Measurements from ENCODE around the gene ZNF490.
A peak's percentile ranks its signal among the peaks of the same experiment; 100 is the strongest.
"Not testable (repeated sequence)": the region's sequence is repeated elsewhere in the genome, so short reads cannot be mapped to it uniquely, and the experiment has no call there.

The ZNF490 gene

DNA sequence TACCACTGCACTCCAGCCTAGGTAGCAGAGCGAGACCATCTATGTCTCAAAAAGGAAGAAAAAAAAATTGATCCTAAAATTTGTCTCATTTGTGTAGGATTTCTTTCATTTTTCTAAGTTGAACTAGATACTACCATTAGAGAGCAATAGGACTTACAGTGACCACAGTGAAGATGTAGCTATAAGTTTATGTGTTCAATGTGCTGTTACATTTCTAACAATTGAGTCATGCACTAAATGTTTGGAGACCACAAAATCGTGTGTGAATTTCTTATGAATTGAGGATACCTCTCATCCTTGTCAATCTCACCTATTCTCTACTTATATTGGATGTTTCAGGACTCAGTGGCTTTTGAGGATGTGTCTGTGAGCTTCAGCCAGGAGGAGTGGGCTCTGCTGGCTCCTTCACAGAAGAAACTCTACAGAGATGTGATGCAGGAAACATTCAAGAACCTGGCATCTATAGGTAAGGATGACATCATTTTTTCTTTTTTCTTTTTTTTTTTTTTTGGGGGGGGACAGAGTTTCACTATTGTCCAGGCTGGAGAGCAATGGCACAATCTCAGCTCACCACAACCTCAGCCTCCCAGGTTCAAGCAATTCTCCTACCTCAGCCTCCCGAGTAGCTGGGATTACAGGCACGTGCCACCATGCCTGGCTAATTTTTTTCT lies 12.9 kb upstream of the ZNF490 start:
- DNase-seq (ENCODE audit: low spot score) (no peak), FAIRE-seq (no peak)

DNA sequence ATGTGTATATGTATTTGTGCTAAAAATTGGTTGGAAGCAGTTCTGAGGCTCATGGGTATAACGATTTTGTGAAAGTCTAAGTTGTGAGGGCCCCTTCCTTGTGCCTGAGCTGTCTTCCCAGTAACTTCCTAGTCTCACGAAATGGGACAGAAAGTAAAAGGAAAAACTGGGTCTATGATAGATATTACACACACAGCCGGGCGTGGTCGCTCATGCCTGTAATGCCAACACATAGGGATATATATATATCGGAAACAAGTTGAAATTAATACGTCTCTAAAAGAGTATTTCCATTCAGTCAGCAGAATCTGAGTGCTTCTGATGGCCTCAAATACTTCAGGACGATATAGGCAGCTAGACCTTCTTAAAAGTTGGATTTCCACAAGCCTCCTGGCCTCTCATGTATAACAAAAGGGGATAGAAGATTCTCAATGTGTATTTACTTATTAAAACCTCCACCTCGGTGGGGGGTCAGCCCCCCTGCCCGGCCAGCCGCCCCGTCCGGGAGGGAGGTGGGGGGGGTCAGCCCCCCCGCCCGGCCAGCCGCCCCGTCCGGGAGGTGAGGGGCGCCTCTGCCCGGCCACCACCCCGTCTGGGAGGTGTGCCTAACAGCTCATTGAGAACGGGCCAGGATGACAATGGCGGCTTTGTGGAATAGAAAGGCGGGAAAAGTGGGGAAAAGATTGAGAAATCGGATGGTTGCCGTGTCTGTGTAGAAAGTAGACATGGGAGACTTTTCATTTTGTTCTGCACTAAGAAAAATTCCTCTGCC lies 10.8 kb upstream of the ZNF490 start:
- DNase-seq (ENCODE audit: low spot score); FAIRE-seq: not testable (repeated sequence)

DNA sequence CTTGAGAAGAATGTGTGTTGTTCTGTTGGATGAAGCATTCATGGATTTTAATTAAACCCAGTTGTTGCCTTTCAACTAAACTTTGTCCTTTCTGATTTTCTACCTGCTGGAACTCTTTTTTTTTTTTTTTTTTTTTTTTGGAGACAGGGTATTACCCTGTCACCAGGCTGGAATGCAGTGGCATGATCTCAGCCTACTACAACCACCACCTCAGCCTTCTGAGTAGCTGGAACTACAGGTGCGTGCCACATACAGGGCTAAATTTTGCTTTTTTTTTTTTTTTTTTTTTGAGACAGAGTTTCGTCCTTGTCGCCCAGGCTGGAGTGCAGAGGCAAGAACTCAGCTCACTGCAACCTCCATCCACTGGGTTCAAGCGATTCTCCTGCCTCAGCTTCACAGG lies 7.0 kb upstream of the ZNF490 start:
- no peak for FAIRE-seq
- no peak for DNase-seq (ENCODE audit: low spot score)

- DNase-seq (ENCODE audit: low spot score): peak; percentile 60
- FAIRE-seq: no peak
These were observed 717 bp upstream of the ZNF490 start for GRCh38 chr19:12611361-12611699.

GRCh38 chr19:12607631-12608030 lies 3.0 kb downstream of the ZNF490 start:
- DNase-seq (ENCODE audit: low spot score) (no peak), FAIRE-seq (no peak)

GRCh38 chr19:12606796-12607195 lies 3.8 kb downstream of the ZNF490 start:
- DNase-seq (ENCODE audit: low spot score) (no peak), FAIRE-seq (no peak)

DNA sequence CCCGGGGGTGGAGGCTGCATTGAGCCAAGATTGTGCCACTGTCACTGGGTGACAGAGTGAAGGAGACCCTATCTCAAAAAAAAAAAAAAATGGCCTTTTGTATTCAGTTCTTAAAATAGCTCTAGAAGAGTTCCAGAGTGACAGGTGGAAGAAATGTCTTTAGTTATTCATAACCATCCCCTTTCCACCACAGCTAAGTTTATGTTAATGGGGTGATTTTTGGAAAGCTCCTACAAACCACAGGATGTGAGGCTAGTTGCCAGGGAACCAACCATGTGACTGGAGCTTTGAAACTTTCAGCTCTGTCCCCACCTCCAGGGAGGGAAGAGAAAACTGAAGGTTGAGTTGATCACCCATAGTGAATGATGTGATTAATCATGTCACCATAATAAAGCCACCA lies 6.9 kb downstream of the ZNF490 start:
- DNase-seq (ENCODE audit: low spot score): no peak
- FAIRE-seq: no peak

DNA sequence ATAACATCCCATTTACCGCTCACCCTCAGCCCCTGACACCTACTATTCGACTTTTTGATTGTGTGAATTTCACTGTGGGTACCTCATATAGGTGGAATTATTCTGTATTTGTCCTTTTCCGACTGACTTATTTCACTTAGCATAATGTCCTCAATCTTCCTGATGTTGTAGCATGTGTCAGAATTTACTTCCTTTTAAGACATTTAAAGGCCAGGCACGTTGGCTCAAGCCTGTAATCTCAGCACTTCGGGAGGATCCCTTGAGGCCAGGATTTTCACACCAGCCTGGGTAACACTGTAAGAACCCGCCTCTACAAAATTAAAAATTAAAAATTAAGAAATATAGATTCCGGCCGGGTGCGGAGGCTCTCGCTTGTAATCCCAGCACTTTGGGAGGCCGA lies 13.0 kb downstream of the ZNF490 start:
- FAIRE-seq (no peak), DNase-seq (ENCODE audit: low spot score) (no peak)

- FAIRE-seq: no peak
- DNase-seq (ENCODE audit: low spot score): no peak
These were observed 13.6 kb downstream of the ZNF490 start for GRCh38 chr19:12596927-12597548.

DNA sequence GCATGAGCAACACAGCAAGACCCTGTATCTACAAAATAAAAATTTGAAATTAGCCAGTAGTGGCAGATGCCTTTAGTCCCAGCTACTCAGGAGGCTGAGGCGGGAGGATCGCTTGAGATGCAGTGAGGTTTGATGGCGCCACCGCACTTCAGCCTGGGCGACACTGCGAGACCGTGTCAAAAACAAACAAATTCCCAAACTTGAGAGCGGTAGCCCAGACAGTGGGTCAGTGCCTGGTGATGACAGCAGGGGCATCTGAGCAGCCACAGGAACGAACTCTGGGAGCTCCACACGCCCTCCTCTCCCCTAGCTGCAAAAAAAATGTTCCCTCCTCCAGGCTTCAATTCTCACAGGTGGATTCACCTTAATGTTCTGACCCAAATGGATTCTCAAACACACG lies 14.1 kb downstream of the ZNF490 start:
- FAIRE-seq: no peak
- DNase-seq (ENCODE audit: low spot score): no peak

DNA sequence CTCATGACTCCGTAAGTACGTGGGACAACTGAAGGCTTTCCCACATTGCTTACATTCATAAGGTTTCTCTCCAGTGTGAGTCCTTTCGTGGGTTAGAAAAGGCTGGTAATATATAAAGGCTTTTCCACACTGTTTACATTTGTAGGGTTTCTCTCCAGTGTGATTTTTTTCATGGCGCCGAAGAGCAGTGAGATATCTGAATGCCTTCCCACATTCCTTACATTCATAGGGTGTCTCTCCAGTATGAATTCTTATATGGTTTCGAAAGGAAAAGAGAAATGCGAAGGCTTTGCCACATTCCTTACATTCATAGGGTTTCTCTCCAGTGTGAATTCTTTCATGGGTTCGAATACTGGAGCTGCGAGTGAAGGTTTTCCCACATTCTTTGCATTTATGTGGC lies 29.5 kb downstream of the ZNF490 start:
- FAIRE-seq: no peak

DNA sequence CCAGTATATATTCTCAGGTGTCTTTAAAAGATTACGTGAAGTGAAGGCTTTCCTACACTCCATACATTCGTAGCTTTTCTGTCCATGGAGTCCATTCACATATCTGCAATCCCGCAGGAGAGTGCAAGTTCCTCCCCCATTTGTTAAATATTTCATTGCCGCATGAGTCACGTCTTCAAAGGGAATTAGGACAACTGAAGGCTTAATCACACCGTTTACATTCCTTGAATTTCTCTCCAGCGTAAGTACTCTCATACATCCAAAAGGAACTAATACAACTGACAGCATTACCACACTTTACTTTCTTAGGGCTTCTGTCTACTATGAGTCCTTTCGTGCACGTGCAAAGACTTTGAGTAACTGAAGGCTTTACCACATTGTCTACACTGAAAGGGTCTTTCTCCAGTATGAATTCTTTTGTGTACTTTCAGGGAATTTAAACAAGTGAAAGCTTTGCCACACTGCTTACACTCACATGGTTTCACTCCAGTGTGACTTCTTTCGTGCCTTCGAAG lies 30.4 kb downstream of the ZNF490 start:
- DNase-seq (ENCODE audit: low spot score): peak; percentile 54
- FAIRE-seq: no peak

More for the DNA sequence above, 29.5 kb downstream of the ZNF490 start:
- no peak for DNase-seq (ENCODE audit: low spot score)

DNA sequence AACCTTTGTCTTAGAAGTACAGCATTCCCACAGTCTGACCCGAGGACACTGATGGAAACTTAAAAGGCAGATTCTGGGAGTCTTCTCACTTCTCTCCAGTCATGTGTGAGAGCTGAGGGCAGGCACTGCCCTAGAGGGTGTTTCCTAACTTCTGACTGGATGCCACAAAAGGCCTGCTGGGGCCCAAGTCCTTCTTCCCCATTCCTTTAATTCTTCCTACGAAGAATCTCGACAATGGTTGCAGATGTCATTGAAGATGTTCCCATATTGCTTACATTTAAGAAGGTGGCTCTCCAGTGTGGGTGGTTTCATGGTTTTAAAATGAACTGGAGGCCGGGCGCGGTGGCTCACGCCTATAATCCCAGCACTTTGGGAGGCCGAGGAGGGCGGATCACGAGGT lies 32.0 kb downstream of the ZNF490 start:
- DNase-seq (ENCODE audit: low spot score) (no peak), FAIRE-seq (no peak)

DNA sequence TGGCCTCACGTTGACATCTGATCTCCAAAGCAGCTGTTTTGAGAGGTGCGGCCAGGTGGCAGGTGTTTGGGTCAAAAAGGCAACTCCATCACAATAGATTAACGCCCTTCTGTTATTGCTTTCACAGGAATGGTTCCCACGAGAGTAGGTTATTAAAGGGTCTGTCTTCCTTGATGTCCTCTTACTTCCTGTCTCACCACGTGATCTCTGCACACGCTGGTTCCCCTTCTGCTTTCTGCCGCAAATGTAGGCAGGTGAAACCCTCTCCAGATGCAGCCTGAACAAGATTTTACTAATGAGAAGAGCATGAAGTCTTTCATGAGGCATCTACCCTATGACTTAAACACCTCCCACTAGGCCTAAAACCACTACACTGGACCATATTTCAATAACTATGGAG lies 36.6 kb downstream of the ZNF490 start:
- FAIRE-seq (no peak), DNase-seq (ENCODE audit: low spot score) (no peak)

GRCh38 chr19:12567951-12568350 lies 42.7 kb downstream of the ZNF490 start:
- DNase-seq (ENCODE audit: low spot score): no peak

GRCh38 chr19:12566380-12566779 lies 44.2 kb downstream of the ZNF490 start:
- not testable (repeated sequence) for FAIRE-seq; DNase-seq (ENCODE audit: low spot score)

More at GRCh38 chr19:12567951-12568350, 42.7 kb downstream of the ZNF490 start:
- FAIRE-seq: no peak

DNA sequence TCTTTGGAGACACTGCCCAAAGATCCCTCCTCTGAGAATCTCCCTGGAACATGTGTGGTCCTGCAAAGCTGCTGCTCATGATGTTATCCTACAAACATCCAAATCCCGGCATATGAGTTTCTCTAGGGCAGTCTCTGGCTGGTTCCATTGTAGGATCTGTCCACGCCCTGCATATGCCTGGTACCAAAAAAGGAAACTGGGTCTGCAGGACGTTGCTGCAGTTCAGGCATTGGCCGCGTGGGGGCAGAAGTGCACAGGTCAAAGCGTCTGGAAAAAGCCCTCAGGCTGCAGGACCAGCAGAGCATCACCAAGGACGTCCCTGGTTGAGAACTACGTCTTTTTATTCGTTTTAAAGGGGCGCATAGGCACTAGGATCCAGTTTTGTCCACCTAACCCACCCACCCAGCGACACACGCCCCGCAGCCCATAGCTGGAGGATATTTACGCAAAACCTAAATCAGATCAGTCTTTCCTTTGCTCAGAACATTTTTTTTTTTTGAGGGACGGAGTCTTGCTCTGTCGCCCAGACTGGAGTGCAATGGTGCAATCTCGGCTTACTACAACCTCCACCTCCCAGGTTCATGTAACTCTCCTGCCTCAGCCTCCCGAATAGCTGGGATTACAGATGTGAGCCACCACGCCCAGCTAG lies 46.5 kb downstream of the ZNF490 start:
- DNase-seq (ENCODE audit: low spot score): peak; percentile 79
- FAIRE-seq: no peak

DNA sequence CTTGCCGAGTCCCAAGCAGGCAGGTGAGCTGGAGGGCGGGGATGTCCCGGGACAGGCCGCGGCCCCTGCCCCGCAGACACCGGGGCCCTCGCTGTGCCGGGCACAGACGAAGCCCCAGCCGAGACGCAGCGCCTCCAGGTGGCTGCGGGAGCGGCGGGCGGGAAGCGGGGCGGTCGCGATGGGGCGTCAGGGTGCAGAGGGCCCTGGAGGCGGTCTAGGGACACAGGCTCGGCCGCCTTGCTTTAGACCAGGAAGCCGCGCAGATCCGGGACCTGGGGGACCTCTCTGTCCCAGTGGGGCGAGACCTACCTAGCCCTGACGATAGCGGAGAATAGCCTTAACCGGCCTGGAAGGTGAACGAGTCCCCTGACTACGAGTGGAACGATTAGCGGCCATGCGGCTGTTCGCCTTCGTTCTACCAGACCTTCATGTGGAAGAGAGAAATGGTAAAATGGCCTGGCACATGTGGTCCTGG lies 55.1 kb downstream of the ZNF490 start:
- FAIRE-seq (no peak), DNase-seq (ENCODE audit: low spot score) (no peak)

GRCh38 chr19:12551060-12551832 lies 59.4 kb downstream of the ZNF490 start, which contains the start of gene ZNF564:
TSS of gene ZNF564 (minus strand) at chr19:12551482. CDS start at chr19:12551332, 150 bp downstream.
- FAIRE-seq: no peak
- DNase-seq (ENCODE audit: low spot score): peak; percentile 92

DNA sequence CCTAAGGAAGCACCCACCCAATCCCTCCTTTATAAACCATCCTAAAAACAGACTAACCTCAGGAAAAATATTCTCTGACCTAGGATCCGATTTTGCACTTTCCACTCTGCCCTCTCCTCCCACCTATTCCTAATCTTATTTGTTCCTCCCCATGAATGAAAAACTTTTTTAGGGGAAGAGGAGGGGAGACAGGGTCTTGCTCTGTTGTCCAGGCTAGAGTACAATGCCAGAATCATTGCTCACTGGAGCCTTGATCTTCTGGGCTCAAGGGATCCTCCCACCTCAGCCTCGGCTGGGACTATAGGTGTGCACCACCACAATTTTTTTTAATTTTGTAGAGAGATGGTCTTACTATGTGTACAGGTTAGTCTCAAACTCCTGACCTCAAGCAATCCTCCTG lies 63.7 kb downstream of the ZNF490 start:
- no peak for DNase-seq (ENCODE audit: low spot score)
- no peak for FAIRE-seq

- no peak for DNase-seq (ENCODE audit: low spot score)
- FAIRE-seq: no peak
These were observed 64.5 kb downstream of the ZNF490 start for GRCh38 chr19:12546068-12546467.

All from urothelium cell line (cell line).